RWPE2 (cell line): ENCODE data around the gene NUSAP1.
"Not testable (repeated sequence)": the region's sequence is repeated elsewhere in the genome, so short reads cannot be mapped to it uniquely, and the experiment has no call there.

Experiments
- ATAC-seq: fragments of 200-7000 bp; cut with Tn5 transposase; 3 replicates; pipeline ENCODE4 v1.9.1; 2021; ENCODE audit warnings: low read depth
- DNase-seq: peaks from one replicate; pipeline ENCODE4 v3.0.0-alpha.2; 2020; ENCODE audit warnings: low spot score
- H3K27ac ChIP-seq: fragments of 450-650 bp; 2 replicates; pipeline ENCODE4 v1.5.1; 2017; ENCODE audit warnings: mild to moderate bottlenecking; ENCODE audit not compliant: poor library complexity, severe bottlenecking
- H3K27me3 ChIP-seq: fragments of 250-450 bp; sonication (Bioruptor Pico); 2 replicates; pipeline ENCODE4 v1.5.1; 2021; ENCODE audit warnings: mild to moderate bottlenecking, moderate library complexity; ENCODE audit not compliant: insufficient read depth, poor library complexity, severe bottlenecking
- H3K36me3 ChIP-seq: fragments of 250-450 bp; sonication (Bioruptor Pico); 2 replicates; pipeline ENCODE4 v1.5.1; 2020; ENCODE audit warnings: low read depth, mild to moderate bottlenecking, moderate library complexity
- H3K4me1 ChIP-seq: fragments of 250-450 bp; sonication (Bioruptor Pico); 2 replicates; pipeline ENCODE4 v1.5.1; 2021; ENCODE audit warnings: mild to moderate bottlenecking, moderate library complexity; ENCODE audit not compliant: insufficient read depth, poor library complexity, severe bottlenecking
- H3K4me3 ChIP-seq: fragments of 250-450 bp; sonication (Bioruptor Pico); 2 replicates; pipeline ENCODE4 v1.5.1; 2021; ENCODE audit warnings: mild to moderate bottlenecking, moderate library complexity; ENCODE audit not compliant: severe bottlenecking
- H3K9me3 ChIP-seq: fragments of 250-450 bp; sonication (Bioruptor Pico); 2 replicates; pipeline ENCODE4 v1.5.1; 2021; ENCODE audit warnings: mild to moderate bottlenecking, moderate library complexity; ENCODE audit not compliant: severe bottlenecking
- CTCF ChIP-seq: fragments of 450-650 bp; IDR thresholded peaks from one replicate; pipeline ENCODE4 v1.5.1; 2017; ENCODE audit warnings: mild to moderate bottlenecking, moderate library complexity; ENCODE audit not compliant: poor library complexity, severe bottlenecking

Gene NUSAP1

DNA sequence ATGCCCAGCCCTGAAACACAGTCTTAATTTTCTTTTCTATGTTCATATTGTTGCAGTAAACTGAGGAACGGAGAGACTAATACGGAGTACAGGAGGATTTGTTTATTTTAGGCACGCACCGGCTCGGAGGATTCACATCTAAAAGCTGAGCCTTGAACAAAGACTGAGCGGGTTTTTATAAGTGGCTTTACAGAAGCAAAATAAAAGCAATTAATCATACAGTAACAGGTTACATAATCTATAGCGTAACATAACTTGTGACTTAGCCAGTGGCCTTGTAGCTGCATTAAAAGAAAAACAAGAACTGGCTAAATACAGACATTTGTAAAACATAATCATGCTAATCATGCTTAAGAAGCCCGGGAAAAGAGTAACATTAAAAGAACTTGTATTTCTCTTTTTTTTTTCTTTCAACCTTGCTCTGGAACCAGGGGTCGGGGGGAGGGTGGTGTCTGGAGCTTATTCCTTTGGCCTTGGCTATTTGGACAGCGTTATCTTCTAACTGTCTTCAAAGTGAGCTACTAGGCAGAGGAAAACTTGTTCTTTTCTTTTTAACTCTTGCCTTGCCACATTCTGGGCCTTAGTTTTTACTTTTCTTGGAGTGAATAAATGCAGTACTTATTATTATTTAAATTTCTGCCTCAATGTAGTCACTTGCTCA is 17.5 kb downstream of the NUSAP1 start:
- no peak overlapping the region for H3K27ac ChIP-seq
- H3K9me3 ChIP-seq: no peaks in the 10 kb centered on the region
- ATAC-seq (no peak), DNase-seq (no peak)
- H3K27me3 ChIP-seq: no peaks in the 10 kb centered on the region
- H3K4me3 ChIP-seq: no peak overlapping the region
- H3K36me3 ChIP-seq: peaks cover 100% of the 10 kb centered on the region
- H3K4me1 ChIP-seq: no peaks in the 10 kb centered on the region
- TF ChIP-seq CTCF: no peak

- ATAC-seq (no peak), DNase-seq (no peak)
- Histone ChIP-seq H3K27me3 (no peaks in the 10 kb centered on the region), H3K4me1 (no peaks in the 10 kb centered on the region), H3K36me3 (peaks cover 100% of the 10 kb centered on the region), H3K27ac (no peak overlapping the region), H3K4me3 (no peak overlapping the region), H3K9me3 (no peaks in the 10 kb centered on the region)
- no peak for TF ChIP-seq CTCF
Measured at GRCh38 chr15:41354371-41354770, 21.7 kb downstream of the NUSAP1 start.

DNA sequence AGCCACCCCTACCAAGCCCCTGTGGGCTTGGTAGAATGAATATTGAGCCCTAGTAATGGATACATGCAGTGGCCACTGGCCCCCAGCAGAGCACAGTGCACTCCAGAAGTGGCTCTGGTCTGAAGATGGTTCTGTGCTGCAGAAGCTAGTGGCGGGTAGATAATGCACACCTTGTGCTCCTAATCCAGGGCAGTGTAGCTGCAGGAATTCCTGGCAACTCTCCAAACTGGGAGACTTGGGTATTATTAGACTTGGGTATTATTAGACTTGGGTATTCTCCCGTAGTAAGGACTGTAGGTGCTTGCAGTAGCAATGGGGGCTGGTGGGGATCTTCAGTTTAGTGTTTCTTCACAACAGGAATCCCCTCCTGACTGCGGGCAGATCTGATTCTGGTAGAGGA is 34.7 kb downstream of the NUSAP1 start:
- Histone ChIP-seq H3K9me3 (no peaks in the 10 kb centered on the region), H3K4me1 (no peaks in the 10 kb centered on the region), H3K27me3 (no peaks in the 10 kb centered on the region), H3K27ac (no peak overlapping the region), H3K36me3 (peaks cover 98% of the 10 kb centered on the region), H3K4me3 (no peak overlapping the region)
- TF ChIP-seq CTCF: no peak
- ATAC-seq: 0 out of 3 replicates have a peak, but pooled peaks have one; percentile 21
- DNase-seq: no peak

- no peak overlapping the region for H3K27ac ChIP-seq
- no peaks in the 10 kb centered on the region for H3K4me1 ChIP-seq
- H3K27me3 ChIP-seq: no peaks in the 10 kb centered on the region
- no peak for TF ChIP-seq CTCF
- DNase-seq: no peak
- H3K9me3 ChIP-seq: no peaks in the 10 kb centered on the region
- H3K4me3 ChIP-seq: no peak overlapping the region
- H3K36me3 ChIP-seq: peaks cover 85% of the 10 kb centered on the region
- peak; percentile 51; the same call in 2 of the 3 replicates for ATAC-seq
Measured at GRCh38 chr15:41377978-41378377, 45.3 kb downstream of the NUSAP1 start.

DNA sequence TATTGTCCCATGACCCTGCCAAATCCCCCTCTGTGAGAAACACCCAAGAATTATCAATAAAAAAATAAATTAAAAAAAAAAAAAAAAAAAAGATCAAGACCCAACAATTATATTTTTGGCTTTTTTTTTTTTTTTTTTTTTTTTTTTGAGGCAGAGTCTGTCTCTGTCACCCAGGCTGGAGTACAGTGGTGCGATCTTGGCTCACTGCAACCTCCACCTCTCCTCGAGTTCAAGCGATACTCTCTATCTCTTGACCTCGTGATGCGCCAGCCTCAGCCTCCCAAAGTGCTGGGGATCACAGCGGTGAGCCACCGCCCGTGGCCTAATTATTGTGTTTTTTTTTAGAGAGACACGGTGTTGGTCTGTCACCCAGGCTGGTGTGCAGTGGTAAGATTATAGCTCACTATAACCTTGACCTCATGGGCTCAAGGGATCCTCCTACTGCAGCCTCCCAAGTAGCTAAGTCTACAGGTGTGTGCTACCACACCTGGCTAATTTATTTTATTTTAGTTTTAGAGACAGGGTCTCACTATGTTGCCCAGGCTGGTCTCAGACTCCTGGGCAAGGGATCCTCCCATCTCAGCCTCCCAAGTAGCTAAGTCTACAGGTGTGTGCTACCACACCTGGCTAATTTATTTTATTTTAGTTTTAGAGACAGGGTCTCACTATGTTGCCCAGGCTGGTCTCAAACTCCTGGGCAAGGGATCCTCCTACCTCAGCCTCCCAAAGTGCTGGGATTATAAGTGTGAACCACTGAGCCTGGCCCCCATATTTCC is 51.5 kb downstream of the NUSAP1 start:
- not testable (repeated sequence) for H3K27me3 ChIP-seq, DNase-seq, H3K27ac ChIP-seq, H3K9me3 ChIP-seq, H3K4me1 ChIP-seq, H3K4me3 ChIP-seq
- ATAC-seq: peak; percentile 38; the same call in 2 of the 3 replicates
- peaks cover 46% of the 10 kb centered on the region for H3K36me3 ChIP-seq
